ENCODE measurements around the gene TLR4.

The TLR4 gene

GRCh38 chr9:117744856-117745389 is 40.7 kb downstream of the TLR4 start:
- no peak for DNase-seq (ENCODE audit: low read depth in 2 of 2)

- DNase-seq (ENCODE audit: low read depth in 2 of 2) = no peak
Measured at GRCh38 chr9:117745598-117745997, 41.4 kb downstream of the TLR4 start.

GRCh38 chr9:117746263-117746662 is 42.1 kb downstream of the TLR4 start:
- DNase-seq (ENCODE audit: low read depth in 2 of 2) = no peak

DNA sequence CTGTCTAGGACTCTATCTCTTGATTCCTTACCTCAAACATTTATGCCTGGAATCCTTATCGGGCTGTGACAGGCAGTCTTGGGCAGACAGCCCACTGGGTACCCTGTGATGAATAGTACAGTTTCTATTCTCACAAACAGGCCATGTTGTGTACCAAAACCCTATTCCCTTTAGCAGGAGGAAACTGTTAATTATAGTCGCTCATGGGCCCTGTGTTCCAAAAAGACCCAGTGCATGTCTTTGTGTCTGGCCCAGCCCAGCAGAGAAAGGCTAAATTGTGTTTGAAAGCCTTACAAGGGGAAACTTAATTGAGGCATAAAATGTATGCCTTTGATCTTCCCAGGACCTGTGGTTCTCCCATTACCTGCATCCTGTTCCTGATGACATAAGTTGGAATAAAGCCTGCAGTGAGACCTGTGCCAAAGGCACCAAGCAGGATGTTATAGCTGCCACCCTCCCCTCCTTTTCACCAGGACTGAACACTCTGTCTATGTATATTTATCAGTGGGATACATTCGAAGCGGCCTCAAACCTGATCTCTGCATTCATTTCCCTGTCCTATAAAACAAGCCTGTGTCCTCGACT is 43.3 kb downstream of the TLR4 start:
- no peak for DNase-seq (ENCODE audit: low read depth in 2 of 2)

GRCh38 chr9:117750401-117750800 is 46.2 kb downstream of the TLR4 start:
- no peak for DNase-seq (ENCODE audit: low read depth in 2 of 2)

GRCh38 chr9:117752894-117753293 is 48.7 kb downstream of the TLR4 start:
- no peak for DNase-seq (ENCODE audit: low read depth in 2 of 2)

GRCh38 chr9:117757561-117758190 is 53.5 kb downstream of the TLR4 start:
- DNase-seq (ENCODE audit: low read depth in 2 of 2) = no peak

DNA sequence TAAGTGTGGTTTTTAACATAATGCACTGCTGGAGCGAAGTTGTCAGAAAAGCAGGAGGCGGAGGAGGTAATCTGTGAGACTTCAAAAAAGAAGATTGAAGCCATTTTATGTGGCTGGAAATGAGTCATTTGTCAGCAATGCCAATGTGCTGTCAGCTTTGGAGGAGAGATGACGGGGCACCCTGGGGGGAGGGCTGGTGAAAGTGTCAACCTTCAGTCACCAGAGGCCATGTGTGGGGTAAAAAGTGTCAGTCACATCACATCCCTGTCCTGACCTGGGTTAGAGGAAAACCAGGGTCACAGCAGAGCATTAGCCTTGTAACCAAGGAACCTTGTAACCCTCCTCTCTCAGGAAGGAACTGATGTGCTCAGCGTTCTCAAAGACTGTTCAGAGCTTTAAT is 59.1 kb downstream of the TLR4 start:
- no peak for DNase-seq (ENCODE audit: low read depth in 2 of 2)

DNA sequence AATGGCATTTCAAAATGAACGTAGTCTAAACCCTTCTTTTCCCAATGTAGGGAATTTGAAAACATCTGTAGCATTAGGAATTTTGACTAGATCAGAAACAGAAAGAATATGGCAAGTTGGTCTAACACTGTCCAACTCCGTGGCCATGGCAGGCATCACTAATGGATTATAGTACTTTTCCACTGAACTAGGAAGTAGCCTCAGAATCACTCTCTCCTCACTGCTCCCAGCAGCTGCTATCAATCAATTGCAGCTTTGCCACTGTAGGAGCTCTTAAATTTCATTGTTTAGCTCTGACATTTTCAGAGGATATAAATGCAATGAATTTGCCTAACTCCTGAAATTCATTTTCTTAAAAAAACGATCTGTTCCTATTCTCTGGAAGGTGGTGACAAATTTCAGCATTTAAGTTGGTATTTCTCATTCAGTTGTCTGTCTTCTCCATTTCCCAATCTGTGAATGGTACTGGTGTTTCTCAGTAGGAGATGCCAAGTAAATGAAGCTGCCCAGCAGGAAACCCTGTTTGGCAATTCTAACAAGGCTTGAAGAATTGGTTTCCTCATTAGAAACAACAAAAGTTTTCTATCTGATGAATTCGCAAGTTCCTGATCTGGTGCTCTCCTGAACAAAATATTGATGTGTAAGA is 64.7 kb downstream of the TLR4 start:
- no peak for DNase-seq (ENCODE audit: low read depth in 2 of 2)

DNA sequence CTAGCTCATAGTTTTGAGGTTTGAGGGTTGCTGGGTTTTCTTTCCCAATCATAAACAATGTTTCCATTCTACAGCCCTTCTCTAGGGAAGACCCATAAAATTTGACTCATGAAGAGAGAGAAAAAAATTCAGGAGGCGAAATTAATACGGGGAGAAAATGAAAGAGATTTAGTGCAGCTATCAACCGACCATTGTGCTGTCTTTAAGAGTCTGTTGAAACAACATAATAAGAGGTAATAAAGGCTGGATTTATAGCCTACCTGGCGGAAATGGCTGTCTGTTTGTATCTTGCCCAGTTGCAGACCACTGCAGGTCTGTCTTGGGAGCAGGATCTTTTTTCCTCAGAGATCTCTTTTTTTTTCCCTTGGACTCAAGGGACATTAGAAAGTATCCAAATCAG is 66.9 kb downstream of the TLR4 start:
- DNase-seq (ENCODE audit: low read depth in 2 of 2) = no peak

- DNase-seq (ENCODE audit: low read depth in 2 of 2) = no peak
Measured at GRCh38 chr9:117772960-117773359, 68.8 kb downstream of the TLR4 start.

All from stimulated activated CD8-positive, alpha-beta memory T cell treated with anti-CD3 and anti-CD28 coated beads, Interleukin-7, amount 100 ng/mL, for 4 hours (primary cell).